Dermis blood vessel endothelial cell (primary cell): Measurements from ENCODE around the gene GALNT8. TPM values are rescaled to one million over a fixed set of nuclear protein-coding genes. Genes with fewer than 3 reads are reported as not detected.
"Not testable (repeated sequence)": the region's sequence is repeated elsewhere in the genome, so short reads cannot be mapped to it uniquely, and the experiment has no call there.

Source experiments
- DNase-seq: peaks from one replicate; pipeline ENCODE4 v3.0.0; 2010
- total RNA-seq: library from RNA; depleted of rRNA; stranded (reverse); fragments of >200 nt; gene quantifications from 2 replicates; pipeline ENCODE4 v1.2.3, GENCODE V29; 2014

GALNT8 gene
- total RNA-seq, 1 donor from 2014 or later: under 0.01 TPM

- no peak for DNase-seq
Measured at GRCh38 chr12:4744709-4745108, 24.5 kb downstream of the GALNT8 start.

DNA sequence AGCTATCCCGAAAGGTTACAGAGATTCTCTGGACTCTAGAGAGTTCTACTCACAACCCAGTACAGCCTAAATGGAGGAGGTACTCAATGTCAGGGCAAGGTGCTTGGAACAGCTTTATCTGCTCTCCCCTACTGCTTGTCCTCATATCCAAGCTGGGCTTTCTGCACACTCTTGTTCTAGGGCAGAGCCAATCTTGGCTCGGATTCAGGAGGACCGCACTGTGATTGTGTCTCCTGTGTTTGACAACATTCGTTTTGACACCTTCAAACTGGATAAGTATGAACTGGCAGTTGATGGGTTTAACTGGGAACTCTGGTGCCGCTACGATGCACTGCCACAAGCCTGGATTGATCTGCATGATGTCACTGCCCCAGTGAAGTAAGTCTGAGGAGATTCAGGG lies 25.0 kb downstream of the GALNT8 start:
- DNase-seq: no peak

DNA sequence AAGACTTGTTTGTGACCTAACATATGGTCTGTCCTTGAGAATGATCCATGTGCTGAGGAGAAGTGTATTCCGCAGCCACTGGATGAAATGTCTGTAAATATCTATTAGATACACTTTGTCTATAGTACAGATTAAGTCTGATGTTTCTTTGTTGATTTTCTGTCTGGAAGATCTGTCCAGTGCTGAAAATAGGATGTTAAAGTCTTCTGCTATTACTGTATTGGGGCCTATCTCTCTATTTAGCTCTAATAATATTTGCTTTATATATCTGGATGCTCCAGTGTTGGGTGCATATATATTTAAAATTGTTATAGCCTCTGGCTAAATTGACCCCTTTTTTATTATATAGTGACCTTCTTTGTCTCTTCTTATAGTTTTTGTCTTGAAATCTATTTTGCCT lies 31.5 kb downstream of the GALNT8 start:
- not testable (repeated sequence) for DNase-seq

- no peak for DNase-seq
Measured at GRCh38 chr12:4762773-4763172, 42.6 kb downstream of the GALNT8 start.

DNA sequence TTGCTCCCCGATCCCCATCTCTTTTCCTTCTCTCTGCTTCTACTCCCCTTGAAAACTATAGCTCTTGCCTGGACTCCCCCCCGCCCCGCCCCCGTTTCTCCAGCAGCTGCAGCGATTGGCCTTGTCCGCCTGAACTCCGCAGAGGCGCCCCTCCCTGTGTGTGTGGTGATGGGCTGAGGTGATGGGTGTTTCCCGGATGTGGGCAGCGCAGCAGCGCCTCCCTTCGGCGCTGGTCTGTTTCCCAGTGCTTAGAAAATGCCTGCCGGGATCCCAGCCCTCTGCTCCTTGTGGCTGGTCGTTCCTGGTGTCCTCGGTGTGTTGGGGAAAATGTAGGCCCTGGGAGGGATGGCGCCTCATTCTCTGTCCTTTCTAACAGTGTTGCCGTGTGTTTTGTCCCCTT lies 43.3 kb downstream of the GALNT8 start:
- no peak for DNase-seq

DNA sequence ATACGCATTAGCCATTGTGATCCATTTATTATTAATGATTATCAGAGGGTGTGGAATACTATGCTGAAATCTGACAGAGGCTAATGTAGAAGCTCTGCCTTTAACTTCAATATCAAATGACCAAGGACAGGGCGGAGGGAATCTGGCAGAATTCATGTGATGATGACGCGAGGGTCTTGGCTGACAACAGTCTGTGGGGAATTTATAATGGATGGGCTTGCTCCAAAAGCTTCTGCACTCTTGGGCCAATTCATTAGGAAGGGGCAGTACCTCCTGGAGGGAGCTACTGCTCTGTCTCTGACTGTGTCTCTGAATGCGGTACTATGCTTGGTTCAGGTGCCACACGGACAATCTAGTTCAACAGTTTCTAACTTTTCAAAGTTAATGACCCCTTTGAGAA lies 46.2 kb downstream of the GALNT8 start:
- DNase-seq: no peak

DNA sequence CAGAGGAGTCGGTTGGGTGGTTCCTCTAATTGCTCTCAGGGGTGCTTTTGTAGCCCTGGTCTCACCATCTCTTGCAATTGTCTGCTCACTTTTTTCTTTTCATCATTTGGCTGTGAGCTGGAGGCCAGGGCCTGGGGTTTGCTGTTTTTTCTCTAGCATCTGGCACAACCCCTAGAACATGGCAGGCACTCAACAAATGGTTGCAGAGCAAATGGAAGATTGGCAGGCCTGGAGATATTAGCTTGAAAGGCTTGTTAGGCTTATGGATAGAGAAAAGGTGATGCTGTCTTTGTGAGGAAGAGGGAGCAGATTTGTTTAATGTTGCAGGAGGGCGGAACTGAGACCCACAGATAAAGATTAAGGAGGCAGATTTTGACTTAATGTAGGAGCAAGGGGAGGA lies 47.0 kb downstream of the GALNT8 start:
- DNase-seq: no peak

DNA sequence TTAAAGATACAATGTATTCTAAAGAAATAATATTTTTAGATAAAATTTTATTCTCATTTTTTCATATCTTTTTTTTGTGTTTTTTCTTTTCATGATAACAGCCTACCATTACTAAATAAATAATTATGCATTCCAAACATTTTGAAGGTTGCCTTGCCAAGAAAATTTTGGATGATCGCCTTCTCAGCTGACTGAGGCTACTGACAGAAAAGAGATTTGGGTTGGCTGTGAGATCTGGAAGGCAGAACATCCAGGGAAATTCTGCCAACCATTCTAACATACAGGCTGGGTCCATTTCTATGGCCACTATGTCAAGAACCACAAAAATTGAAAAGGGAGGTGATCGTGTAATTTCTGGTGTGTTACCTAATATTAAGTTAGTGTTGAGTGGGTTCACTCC lies 48.1 kb downstream of the GALNT8 start:
- no peak for DNase-seq

GRCh38 chr12:4769073-4769472 lies 48.9 kb downstream of the GALNT8 start:
- DNase-seq: no peak

- DNase-seq: no peak
Measured at GRCh38 chr12:4771172-4771959, 51.2 kb downstream of the GALNT8 start.

GRCh38 chr12:4771960-4772566 lies 51.9 kb downstream of the GALNT8 start:
- DNase-seq: no peak

GRCh38 chr12:4775936-4776335 lies 55.7 kb downstream of the GALNT8 start:
- DNase-seq: no peak

GRCh38 chr12:4779749-4780148 lies 59.5 kb downstream of the GALNT8 start:
- no peak for DNase-seq

- no peak for DNase-seq
Measured at GRCh38 chr12:4780641-4781611, 60.7 kb downstream of the GALNT8 start.

GRCh38 chr12:4784404-4785054 lies 64.3 kb downstream of the GALNT8 start:
- no peak for DNase-seq

- DNase-seq: no peak
Measured at GRCh38 chr12:4786795-4787194, 66.6 kb downstream of the GALNT8 start.

DNA sequence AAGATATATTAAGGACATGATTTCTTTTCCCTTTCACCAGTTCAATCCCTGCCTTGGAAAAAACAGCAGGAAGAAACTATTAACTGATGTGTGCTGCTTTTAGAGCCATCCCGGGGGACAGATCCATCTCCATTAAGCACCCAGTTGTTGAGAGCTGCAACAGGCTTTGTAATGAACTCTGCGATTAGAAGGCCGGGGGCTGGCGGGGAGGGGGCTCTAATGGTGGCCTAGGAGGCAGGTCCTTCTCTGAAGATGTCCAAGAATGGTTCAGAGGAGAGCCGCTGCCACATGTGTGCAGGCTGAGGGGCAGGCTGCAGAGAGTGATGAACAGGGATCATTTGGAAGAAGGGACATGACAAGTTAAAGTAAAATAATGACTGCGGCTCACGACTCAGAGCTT lies 67.8 kb downstream of the GALNT8 start:
- DNase-seq: no peak

DNA sequence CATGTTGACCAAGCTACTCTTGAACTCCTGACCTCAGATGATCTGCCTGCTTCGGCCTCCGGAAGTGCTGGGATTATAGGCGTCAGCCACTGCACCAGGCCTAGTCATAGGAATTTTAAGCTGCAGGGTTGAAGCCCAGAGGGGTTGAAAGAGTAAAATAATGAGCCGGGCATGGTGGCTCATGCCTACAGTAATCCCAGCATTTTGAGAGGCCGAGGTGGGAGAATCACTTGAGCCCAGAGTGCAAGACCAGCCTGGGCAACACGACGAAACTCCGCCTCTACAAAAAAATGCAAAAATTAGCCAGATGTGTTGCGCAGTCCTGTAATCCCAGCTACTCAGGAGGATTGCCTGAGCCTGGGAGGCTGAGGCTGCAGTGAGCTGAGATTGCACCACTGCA lies 69.6 kb downstream of the GALNT8 start:
- DNase-seq: no peak

- no peak for DNase-seq
Measured at GRCh38 chr12:4791497-4791896, 71.3 kb downstream of the GALNT8 start.

GRCh38 chr12:4794491-4794890 lies 74.3 kb downstream of the GALNT8 start:
- no peak for DNase-seq

DNA sequence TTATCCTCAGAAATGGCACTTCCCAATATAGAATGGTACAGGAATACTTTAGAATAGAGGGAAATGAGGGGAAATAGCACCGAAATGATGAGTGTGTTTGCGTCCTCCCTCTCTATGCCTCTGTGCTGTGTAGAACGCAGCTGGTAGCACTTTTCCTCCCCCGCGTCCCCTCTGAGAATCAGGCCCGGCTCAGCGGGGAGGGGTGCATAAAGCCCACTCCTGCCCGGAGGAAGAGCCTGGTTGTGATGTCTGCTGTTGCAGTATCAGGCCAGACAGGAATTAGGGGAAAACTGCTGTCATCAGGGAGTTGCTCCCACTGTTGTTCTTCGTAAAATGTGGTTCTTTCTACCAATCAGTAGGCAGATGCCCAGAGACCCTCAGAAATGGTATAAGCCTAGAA lies 76.0 kb downstream of the GALNT8 start:
- no peak for DNase-seq

- no peak for DNase-seq
Measured at GRCh38 chr12:4796694-4797482, 76.7 kb downstream of the GALNT8 start.
